Stimulated activated CD4-positive, alpha-beta T cell treated with anti-CD3 and anti-CD28 coated beads, Interleukin-1b, Interleukin-23, amount 100 ng/mL, for 24 hours (primary cell): Measurements from ENCODE around the gene GP9.

Experiments used
- DNase-seq, 4 experiments: peaks; one replicate each; pipeline ENCODE4 v3.0.0-alpha.2; 2020; ENCODE audit warnings: low read depth in 4 of 4, low spot score in 1 of 4

Gene GP9

DNA sequence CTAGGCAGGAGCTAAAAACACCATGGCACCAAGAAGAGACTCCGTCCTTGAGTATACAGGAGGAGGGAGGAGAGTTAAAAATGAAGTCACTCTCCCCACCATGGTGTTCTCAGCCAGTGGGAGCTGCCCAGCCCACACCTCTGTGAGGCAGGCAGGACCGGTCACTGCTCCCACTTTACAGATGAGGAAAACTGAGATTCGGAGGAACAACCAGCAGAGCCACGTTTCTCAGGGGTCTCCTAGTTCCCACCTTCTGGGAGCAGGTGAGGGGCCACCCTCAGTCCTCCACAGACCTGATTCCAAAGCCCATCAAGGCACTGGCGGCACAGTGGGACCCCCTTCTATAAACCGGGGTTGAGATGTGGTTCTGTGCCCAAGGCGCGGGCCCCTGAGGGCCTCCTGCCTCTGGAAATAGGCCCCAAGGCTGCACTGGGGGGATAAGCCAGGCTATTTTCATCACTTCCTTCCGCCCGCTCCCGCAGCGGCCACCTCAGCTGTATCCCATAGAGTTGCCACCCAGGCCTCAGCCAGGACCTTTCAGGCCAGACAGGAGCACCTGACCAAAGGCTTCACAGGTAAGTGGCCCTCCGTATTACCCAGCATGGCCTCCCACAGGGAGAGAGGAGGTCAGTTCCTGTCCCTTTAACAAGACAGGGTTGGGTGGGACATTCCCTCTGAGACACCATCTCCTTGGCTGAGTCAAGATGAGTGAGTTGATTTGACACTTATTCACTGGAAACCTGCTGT, at the start of gene GP9:
GP9 (plus strand) TSS at position 504 of the 747 bp plus-strand sequence. CDS start 961 bp downstream, outside the sequence.
- DNase-seq: no peak

DNA sequence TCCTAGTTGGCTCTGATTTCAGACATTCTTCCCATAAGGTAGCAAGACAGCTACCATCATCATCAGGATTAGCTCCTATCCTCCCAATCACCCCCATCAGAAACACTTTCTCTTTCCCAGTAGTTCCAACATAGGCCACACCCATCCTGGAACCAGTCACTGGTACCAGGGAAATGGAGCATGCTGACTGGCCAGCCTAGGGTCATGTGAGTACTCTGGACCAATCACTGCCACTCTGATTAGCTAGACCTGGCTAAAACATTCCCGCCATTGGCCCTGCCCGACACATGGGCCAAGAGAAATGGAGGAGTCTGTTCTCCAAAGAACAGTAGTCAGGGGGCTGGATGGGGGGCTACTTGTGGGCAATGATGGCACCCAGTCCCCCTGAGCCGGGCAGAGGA, 47.1 kb upstream of the GP9 start:
- DNase-seq: no peak

DNA sequence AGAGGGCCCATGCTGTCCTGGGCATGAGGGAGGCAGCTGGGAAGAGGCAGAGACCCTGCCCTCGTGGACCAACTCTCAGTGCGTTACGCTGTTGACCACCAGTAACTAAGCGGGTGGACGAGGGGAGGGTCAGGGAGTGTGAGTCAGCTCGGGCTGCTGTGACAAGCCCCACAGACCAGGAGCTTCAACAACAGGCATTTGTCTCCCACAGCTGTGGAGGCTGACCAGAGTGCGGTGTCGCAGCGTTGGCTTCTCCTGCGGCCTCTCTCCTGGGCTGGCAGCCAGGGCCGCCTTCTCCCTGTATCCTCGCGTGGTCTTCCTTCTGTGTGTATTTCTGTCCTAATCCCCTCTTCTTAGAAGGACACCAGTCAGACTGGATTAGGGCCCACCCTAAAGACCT, 46.4 kb upstream of the GP9 start:
- no peak for DNase-seq

DNA sequence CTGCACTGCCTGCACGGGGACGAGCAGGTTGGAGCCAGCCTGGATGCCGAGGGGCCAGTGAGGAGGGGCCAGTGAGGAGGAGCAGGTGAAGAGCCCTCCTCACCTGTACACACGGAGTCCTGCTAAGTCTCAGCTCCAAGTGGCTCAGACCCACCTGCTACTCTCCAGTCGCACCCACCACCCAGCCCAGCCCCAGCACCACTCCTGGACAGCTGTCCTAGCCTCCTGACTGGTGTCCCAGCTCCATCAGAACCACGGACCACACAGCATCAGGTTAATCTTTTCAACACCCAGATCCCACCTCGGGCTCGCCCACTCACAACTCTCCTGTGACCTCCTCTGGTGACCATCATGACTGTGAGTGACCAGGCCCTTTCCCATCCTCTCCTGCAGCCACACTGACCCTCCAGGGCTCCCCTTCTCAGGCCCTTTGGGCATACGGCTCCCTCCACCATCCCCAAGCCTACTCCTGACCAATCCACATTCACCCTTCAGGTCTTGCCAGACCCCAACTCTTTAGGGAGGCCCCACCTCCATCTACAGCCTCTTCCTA, 45.7 kb upstream of the GP9 start:
- no peak for DNase-seq

DNA sequence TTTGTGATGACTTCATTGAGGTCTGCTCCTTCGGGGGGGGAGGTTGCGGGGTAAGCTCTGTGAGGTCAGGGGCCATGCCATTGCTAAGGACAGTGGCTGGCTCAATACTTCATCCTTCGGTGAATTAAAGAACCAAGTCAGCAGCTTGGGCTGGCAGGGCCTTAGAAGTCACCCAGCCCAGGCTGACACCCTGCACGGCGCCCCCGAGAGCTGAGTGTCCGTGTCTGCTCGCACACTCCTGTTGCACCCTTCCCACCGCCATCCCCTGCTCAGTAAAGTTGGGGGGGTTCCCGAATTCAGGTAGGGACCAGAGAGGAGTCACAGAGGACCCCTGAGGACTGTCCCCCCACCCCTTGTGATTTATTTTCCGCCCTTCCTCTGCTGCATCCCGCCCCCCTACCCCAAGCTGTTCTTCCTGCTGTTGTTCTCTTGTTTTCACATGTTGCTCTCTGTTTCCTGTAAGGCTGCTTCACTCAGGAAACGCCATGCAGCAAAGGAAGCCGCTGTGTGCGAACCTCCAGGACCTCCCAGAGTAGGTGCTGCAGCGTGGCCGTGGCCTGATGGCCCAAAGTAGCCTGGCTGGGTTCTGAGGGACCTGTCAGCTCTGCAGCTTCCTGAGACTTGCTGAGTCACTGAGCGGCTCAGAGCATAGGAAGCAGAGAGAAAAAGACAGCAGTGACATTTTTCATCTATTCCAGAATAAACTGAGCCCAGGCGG, 45.0 kb upstream of the GP9 start:
- peak in 2 of 4 experiments; percentile 21 to 28 for DNase-seq

DNA sequence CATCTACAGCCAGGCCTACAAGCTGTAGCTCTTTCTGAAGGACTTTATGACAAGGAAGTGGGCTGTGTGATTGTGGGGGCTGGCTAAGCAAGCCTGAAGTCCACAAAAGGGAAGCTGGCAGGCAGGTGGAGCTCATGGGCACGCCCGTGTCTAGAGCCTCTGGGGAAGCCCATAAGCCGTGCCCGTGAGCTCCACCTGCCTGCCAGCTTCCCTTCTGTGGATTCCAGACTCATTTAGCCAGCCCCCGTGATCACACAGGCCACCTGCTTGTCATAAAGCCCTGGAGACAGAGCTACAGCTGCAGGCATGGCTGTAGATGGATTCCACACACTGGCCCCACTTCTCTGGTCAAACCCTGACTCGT, 44.2 kb upstream of the GP9 start:
- peak in 2 of 4 experiments; percentile 30 to 33 for DNase-seq

DNA sequence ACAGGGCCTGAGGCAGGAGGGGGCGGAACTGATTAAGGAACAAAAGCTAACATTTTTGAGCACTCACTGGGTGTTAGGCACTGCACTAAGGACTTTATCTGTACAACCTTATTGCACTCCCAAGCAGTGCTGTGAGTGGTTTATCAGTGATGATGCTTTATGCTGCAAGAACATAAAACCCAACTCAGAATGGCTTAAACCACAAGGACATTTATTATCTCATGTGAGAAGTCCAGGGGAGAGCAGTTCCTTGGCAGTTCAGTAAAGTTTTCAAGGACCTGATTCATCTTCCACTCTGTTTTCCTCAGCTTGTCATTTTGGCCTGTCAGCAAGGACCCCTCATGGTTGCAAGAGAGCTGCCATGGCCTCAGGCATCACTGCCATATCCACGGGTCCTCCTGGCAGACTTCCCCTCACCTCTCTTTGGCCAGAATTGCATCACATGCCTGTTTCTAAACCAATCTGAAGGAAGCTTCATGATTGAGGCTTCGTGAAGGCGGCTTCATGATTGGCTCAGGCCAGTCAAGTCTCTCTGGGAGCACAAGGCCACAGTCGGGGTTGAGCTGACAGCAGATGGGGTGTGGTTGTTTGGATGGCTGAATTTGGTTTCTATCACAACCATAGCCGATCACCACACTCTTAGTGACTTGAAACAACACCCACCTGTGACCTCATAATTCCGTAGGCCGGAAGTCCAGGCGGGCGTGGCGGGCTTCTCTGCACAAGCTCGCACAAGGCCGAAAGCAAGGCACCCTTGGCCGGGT, 43.7 kb upstream of the GP9 start:
- no peak for DNase-seq

DNA sequence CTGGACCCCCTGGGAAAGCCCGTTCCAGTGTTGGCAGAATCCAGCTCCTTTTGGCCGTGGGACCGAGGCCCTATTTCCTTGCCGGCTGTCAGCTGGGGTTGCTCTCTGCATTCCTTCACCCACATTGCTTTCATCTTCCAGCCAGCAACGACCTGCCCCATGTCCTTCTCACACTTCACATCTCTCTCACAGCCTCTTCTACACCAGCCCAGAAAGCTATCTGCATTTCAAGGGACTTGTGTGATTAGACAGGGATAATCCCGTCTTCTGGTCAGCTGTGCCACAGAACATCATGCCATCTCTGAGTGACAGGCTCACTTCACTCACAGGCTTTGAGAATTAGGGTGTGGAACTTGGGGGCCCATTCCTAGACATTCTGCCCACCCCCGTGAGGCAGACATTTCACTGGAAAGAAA, 43.1 kb upstream of the GP9 start:
- no peak for DNase-seq

DNA sequence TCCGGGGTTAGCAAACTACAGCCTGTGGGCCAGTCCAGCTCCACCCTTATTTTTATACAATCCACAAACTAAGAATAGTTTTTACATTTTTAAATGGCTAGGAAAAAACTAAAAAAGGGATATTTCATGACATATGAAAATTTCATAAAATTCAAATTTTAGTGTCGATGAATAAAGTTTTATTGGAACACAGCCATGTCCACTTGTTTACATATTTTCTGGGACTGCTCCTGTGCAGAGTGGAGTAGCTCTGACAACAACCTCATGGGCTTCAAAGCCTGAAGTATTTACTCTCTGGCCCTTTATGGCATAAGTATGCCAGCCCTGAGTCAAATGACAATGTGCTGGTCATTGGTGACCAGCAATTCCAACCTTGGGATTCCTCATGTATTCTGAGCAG, 42.3 kb upstream of the GP9 start:
- DNase-seq: no peak

DNA sequence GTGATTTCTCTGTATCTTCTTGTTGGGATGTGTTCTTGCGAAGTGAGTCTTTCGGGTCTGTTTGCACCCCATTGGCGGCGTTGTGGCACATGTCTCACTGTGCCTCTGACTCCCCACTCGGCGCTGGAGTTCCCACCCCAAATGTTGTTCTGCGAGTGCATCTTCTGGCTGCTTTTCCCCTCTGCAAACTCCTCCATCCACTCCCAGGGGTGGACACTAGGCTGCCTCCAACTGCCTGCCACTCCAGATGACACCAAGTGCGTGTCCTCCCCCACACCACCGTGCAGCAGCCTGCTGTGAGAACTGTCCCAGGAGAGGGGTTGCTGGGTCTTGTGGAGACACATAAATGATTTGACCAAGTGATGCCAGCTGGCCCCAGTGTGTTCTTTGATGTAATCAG, 41.8 kb upstream of the GP9 start:
- DNase-seq: no peak

DNA sequence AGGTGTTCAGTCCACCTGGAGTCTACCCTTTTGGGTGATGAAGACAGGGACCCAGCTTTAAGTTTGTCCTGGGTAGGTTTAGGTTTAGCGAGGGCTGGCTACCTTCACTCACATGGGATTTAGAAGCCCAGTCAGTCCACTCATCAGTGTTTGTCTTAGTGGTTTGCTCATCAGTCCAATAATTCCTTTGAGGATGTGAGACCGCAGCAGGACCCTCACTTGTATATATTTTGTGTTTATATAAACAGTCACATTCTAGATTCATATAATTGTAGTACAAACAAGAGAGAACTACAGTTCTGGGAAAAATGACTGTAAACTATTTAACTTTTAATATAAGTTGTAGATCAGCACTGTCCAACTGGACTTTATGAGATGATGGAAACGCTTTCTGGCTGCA, 41.3 kb upstream of the GP9 start:
- no peak for DNase-seq

DNA sequence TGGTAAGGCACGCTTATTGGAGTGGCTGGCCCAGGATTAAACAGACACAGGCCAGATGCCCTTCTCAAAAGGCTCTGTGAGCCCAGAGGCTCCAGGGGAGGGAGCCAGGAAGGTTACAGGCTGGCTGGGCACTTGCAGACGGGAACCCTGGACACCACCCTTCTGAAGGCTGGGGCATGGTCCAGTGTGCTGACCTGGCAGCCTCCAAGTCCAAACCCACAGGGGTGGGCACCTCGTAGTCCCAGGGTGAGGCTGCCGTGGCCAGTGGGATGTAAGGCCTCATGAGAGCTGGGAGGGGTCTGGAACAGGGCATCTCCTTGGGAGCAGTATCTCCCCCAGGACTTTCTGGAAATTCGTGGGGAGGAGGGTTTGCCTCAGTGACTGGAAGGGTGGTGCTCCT, 39.9 kb upstream of the GP9 start:
- DNase-seq: no peak

DNA sequence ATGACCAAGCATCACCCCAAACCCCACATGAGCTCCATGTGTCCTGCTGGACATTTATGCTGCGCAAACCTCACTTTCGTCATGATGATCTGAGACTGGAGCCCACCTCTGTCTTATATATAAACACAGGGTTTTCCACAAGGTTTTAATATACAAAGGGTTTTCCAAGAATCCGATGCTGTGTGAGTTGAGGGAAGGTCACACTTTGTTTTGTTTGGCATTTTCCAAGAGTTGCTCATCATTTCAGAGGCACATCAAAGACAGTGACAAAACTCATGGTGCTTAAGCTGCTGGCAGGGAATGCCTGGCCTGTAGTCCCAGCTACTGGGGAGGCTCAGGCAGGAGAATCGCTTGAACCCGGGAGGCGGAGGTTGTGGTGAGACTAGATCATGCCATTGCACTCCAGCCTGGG, 39.4 kb upstream of the GP9 start:
- DNase-seq: no peak

DNA sequence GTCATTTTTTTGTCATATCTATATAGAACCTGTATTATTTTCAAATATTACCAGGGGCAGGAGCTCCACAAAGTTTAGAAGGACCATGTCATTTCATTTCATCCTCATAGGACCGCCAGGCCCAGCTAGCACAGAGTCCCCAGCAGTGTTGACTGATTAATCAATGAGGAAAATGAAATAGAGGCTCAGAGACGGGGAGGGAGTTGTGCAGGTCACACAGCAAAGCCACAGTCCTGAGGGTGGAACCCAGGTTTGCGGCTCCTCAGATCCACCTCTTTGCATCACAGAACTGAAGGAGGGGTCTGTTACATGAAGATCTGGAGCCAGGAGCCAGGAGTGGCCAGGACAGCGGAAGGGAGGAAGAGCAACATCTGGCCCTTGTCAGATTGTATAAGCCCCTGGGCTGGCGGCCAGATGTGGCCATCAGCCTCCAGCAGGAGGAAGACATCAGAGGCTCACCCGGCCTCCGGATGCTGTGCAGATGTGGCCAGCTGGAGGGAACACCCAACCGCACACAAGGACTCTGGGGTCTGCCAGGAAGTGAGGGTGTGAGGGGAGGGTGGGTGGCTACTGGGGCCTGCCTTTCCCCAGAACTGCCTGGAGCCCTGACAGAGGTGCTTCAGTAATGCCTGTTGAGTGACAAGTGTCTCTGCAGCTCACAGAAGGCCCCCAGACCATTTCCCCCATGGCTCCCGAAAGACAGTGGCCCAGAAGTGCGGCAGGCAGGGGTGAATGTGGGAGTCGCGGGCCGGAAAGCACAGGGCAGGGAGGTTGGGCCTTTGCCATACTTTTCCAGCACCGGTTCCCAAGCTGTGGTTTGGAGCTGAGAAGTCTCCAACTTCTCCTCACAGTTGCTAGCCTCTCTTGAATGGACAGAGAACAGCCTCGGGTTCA, 38.2 kb upstream of the GP9 start:
- DNase-seq: no peak

DNA sequence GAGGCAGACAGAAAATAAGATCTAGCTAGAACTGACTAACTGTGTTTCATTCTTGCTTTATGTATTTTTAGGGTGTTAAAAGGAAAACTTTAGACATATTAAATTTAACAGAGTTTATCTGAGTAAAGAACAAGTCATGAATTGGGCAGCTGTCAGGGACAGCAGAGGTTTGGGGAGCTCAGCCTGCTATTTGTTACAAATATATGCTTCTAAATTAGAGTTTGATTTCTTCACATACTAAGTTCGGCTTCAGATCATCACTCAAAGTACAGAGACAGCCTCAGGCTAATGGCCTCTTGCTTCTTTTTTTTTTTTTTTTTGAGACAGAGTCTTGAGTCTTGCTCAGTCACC, 37.6 kb upstream of the GP9 start:
- DNase-seq: no peak

DNA sequence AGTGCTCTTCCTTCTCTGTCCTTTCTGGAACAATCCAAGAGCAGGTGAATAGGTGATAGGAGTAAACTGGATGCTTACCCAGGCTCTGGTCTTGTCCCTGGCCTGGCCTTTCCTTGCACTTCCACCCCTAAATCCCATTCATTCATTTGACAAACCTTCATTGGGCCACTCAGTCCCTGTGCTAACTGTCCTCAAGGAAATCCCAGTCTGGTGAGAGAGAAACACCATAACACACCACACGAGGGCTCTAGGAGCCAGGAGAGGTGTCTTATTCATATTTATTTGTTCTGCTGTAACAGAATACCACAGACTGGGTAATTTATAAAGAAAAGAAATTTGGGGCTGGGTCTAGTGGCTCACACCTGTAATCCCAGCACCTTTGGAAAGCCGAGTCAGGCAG, 36.7 kb upstream of the GP9 start:
- DNase-seq: no peak

DNA sequence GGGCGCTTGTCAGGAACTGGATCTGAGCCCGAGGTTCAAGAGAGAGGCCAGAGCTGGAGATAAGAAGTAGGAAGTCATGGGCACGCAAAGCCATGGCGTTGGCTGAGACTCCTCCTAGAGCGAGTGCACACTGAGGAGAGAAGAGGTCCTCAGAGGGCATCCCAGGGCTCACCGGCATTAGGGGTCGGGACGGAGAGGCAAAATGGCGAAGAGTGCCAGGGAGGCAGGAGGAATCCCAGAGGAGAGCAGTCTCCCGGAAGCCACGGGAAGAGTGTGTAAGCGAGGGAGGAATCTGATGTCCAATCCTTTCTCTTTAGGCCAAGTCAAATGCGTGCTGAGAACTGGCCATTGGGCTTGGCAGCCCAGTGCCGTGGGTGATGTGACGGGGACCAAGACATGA, 35.5 kb upstream of the GP9 start:
- no peak for DNase-seq

DNA sequence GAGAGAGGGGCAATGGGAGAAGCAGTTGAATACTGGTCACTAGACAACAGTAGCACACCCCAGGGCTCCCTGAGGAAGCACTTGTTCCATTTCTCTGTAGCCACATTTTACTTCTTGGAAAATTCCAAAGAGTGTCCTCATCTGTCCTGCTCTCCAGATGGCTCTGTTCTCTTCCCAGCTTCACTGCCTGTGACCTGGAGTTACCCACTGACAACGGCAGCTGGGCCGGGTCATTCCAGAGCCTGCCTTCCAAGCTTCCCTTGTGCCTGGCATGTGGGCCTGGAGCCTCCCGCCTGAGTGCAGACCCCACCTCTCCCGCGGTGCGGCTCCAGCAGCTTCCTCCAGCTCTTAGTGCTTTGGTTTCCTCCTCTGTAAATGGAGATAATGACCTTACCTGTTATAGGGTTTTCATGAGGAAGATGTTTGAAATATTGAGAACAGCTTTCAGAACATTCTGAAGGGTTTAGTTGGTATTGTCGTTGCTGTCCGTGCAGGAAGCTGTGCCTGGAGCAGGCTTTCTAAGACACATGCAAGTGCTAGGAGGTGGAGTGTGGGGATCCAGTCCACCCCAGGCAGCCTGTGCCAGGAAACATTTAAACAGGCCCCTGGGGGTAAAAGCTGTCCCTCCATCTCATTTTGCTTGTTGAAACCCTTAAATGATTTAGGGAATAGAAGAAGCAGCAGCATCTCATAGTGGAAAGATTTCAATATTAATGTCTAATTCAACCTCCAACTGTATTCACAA, 34.7 kb upstream of the GP9 start:
- no peak for DNase-seq

DNA sequence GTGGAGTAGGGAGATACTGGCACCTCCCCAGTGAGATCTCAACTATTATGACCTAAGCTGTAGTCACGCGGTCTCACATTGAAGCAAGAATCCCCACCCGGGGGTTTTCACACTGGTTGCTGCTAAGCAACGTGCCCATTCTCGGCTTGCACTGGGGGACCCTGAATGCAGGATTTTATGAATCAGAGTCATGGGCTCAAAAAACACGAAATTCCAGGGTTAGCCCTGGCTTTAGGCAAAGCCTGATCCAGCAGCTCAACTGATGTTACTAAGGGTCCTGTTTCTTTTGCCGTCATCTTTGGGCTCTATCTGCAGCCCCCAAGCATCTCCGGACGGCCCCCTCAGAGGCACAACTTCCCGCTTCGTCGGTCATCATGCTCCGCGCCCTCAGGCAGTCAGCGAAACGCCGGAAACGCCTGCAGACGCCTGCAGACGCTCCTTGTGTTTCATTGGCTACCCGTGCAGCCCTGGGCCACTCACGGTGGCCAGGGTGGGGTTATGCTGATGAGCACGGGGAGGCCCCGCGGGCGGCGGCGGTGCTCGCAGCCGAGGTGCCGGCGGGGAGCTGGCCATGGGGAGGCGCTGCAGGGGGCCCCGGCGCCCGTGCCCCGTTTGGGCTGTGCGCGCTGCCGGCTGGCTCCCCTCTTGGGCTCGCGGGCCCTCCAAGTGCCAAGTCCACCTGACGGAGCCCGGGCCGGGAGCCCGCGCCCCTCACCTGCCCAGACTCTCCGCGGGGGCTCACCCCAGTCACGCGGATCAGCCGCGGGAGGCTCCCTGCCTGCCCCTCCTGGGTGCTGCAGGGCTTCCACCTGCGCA, 33.6 kb upstream of the GP9 start:
- DNase-seq: peak; percentile 62 to 87 (median 70)
